ENCODE results near the gene DAPK1. TPM values are rescaled to one million over a fixed set of nuclear protein-coding genes. Genes with fewer than 3 reads are reported as not detected.

Gene DAPK1
- total RNA-seq, 1 experiment from 2014 or later: 103 TPM

GRCh38 chr9:87684627-87685219 is 187.1 kb downstream of the DAPK1 start:
- H3K4me1 ChIP-seq (replicated peaks): 0 out of 2 replicates have a peak, but pooled peaks cover 6% of the 10 kb centered on the region
- no peak overlapping the region for H3K4me3 ChIP-seq
- H3K27me3 ChIP-seq (replicated peaks): no peaks in the 10 kb centered on the region
- peaks cover 92% of the 10 kb centered on the region for H3K36me3 ChIP-seq
- no peaks in the 10 kb centered on the region for H3K9me3 ChIP-seq (replicated peaks)
- no peak overlapping the region for H3K27ac ChIP-seq
- DNase-seq (ENCODE audit: low read depth in 1 of 2, low spot score in 2 of 2): peak in 1 of 2 experiments; percentile 27

- peaks cover 93% of the 10 kb centered on the region for H3K36me3 ChIP-seq
- no peak overlapping the region for H3K4me3 ChIP-seq
- H3K27ac ChIP-seq: 0 out of 2 replicates have a peak overlapping the region, but pooled peaks have one; percentile 15
- H3K27me3 ChIP-seq (replicated peaks): no peaks in the 10 kb centered on the region
- 0 out of 2 replicates have a peak, but pooled peaks cover 6% of the 10 kb centered on the region for H3K4me1 ChIP-seq (replicated peaks)
- H3K9me3 ChIP-seq (replicated peaks): no peaks in the 10 kb centered on the region
- DNase-seq (ENCODE audit: low read depth in 1 of 2, low spot score in 2 of 2): no peak
These were observed 187.8 kb downstream of the DAPK1 start for GRCh38 chr9:87685441-87685840.

- Histone ChIP-seq H3K4me1 (replicated peaks) (0 out of 2 replicates have a peak, but pooled peaks cover 6% of the 10 kb centered on the region), H3K36me3 (peaks cover 91% of the 10 kb centered on the region), H3K9me3 (replicated peaks) (no peaks in the 10 kb centered on the region), H3K27ac (0 out of 2 replicates have a peak overlapping the region, but pooled peaks have one; percentile 15), H3K27me3 (replicated peaks) (no peaks in the 10 kb centered on the region), H3K4me3 (no peak overlapping the region)
- DNase-seq (ENCODE audit: low read depth in 1 of 2, low spot score in 2 of 2): no peak
These were observed 188.3 kb downstream of the DAPK1 start for GRCh38 chr9:87685871-87686519.

GRCh38 chr9:87686520-87687090 is 188.9 kb downstream of the DAPK1 start:
- H3K4me1 ChIP-seq (replicated peaks): peaks cover 6% of the 10 kb centered on the region; the same call in 1 of the 2 replicates
- no peak overlapping the region for H3K27ac ChIP-seq
- DNase-seq (ENCODE audit: low read depth in 1 of 2, low spot score in 2 of 2): no peak
- no peak overlapping the region for H3K4me3 ChIP-seq
- H3K9me3 ChIP-seq (replicated peaks): no peaks in the 10 kb centered on the region
- peaks cover 86% of the 10 kb centered on the region for H3K36me3 ChIP-seq
- H3K27me3 ChIP-seq (replicated peaks): no peaks in the 10 kb centered on the region

- no peaks in the 10 kb centered on the region for H3K27me3 ChIP-seq (replicated peaks)
- no peaks in the 10 kb centered on the region for H3K9me3 ChIP-seq (replicated peaks)
- peaks cover 6% of the 10 kb centered on the region; the same call in 1 of the 2 replicates for H3K4me1 ChIP-seq (replicated peaks)
- no peak for DNase-seq (ENCODE audit: low read depth in 1 of 2, low spot score in 2 of 2)
- no peak overlapping the region for H3K27ac ChIP-seq
- H3K36me3 ChIP-seq: peaks cover 84% of the 10 kb centered on the region
- H3K4me3 ChIP-seq: no peak overlapping the region
These were observed 189.5 kb downstream of the DAPK1 start for GRCh38 chr9:87687207-87687606.

- Histone ChIP-seq H3K4me3 (no peak overlapping the region), H3K27me3 (replicated peaks) (no peaks in the 10 kb centered on the region), H3K27ac (no peak overlapping the region), H3K4me1 (replicated peaks) (no peaks in the 10 kb centered on the region; the same call in 1 of the 2 replicates), H3K9me3 (replicated peaks) (no peaks in the 10 kb centered on the region), H3K36me3 (peaks cover 85% of the 10 kb centered on the region)
- DNase-seq (ENCODE audit: low read depth in 1 of 2, low spot score in 2 of 2): no peak
These were observed 196.6 kb downstream of the DAPK1 start for GRCh38 chr9:87694236-87694755.

GRCh38 chr9:87695523-87695922 is 197.9 kb downstream of the DAPK1 start:
- no peaks in the 10 kb centered on the region for H3K9me3 ChIP-seq (replicated peaks)
- H3K27ac ChIP-seq: no peak overlapping the region
- no peak overlapping the region for H3K4me3 ChIP-seq
- H3K27me3 ChIP-seq (replicated peaks): no peaks in the 10 kb centered on the region
- H3K4me1 ChIP-seq (replicated peaks): no peaks in the 10 kb centered on the region; the same call in 1 of the 2 replicates
- H3K36me3 ChIP-seq: peaks cover 87% of the 10 kb centered on the region
- DNase-seq (ENCODE audit: low read depth in 1 of 2, low spot score in 2 of 2): no peak

GRCh38 chr9:87696641-87697040 is 199.0 kb downstream of the DAPK1 start:
- no peak for DNase-seq (ENCODE audit: low read depth in 1 of 2, low spot score in 2 of 2)
- H3K27ac ChIP-seq: no peak overlapping the region
- no peaks in the 10 kb centered on the region for H3K9me3 ChIP-seq (replicated peaks)
- H3K4me1 ChIP-seq (replicated peaks): no peaks in the 10 kb centered on the region; the same call in 1 of the 2 replicates
- H3K27me3 ChIP-seq (replicated peaks): no peaks in the 10 kb centered on the region
- no peak overlapping the region for H3K4me3 ChIP-seq
- H3K36me3 ChIP-seq: peaks cover 93% of the 10 kb centered on the region

- H3K27me3 ChIP-seq (replicated peaks): no peaks in the 10 kb centered on the region
- DNase-seq (ENCODE audit: low read depth in 1 of 2, low spot score in 2 of 2): no peak
- H3K27ac ChIP-seq: no peak overlapping the region
- peaks cover 100% of the 10 kb centered on the region for H3K36me3 ChIP-seq
- no peaks in the 10 kb centered on the region for H3K9me3 ChIP-seq (replicated peaks)
- no peak overlapping the region for H3K4me3 ChIP-seq
- H3K4me1 ChIP-seq (replicated peaks): no peaks in the 10 kb centered on the region
These were observed 200.6 kb downstream of the DAPK1 start for GRCh38 chr9:87698069-87698809.

GRCh38 chr9:87699835-87700234 is 202.2 kb downstream of the DAPK1 start:
- H3K27me3 ChIP-seq (replicated peaks): no peaks in the 10 kb centered on the region
- H3K4me1 ChIP-seq (replicated peaks): 0 out of 2 replicates have a peak, but pooled peaks cover 5% of the 10 kb centered on the region
- H3K27ac ChIP-seq: no peak overlapping the region
- no peak overlapping the region for H3K4me3 ChIP-seq
- H3K36me3 ChIP-seq: peaks cover 100% of the 10 kb centered on the region
- no peak for DNase-seq (ENCODE audit: low read depth in 1 of 2, low spot score in 2 of 2)
- H3K9me3 ChIP-seq (replicated peaks): no peaks in the 10 kb centered on the region

- Histone ChIP-seq H3K9me3 (replicated peaks) (no peaks in the 10 kb centered on the region), H3K27ac (no peak overlapping the region), H3K36me3 (peaks cover 98% of the 10 kb centered on the region), H3K27me3 (replicated peaks) (no peaks in the 10 kb centered on the region), H3K4me1 (replicated peaks) (0 out of 2 replicates have a peak, but pooled peaks cover 5% of the 10 kb centered on the region), H3K4me3 (no peak overlapping the region)
- no peak for DNase-seq (ENCODE audit: low read depth in 1 of 2, low spot score in 2 of 2)
These were observed 203.8 kb downstream of the DAPK1 start for GRCh38 chr9:87701491-87701890.

GRCh38 chr9:87701931-87702421 is 204.3 kb downstream of the DAPK1 start:
- no peak overlapping the region for H3K4me3 ChIP-seq
- H3K27ac ChIP-seq: peak overlapping the region; percentile 31; the same call in 1 of the 2 replicates
- DNase-seq (ENCODE audit: low read depth in 1 of 2, low spot score in 2 of 2): no peak
- peaks cover 98% of the 10 kb centered on the region for H3K36me3 ChIP-seq
- H3K27me3 ChIP-seq (replicated peaks): no peaks in the 10 kb centered on the region
- H3K4me1 ChIP-seq (replicated peaks): 0 out of 2 replicates have a peak, but pooled peaks cover 5% of the 10 kb centered on the region
- H3K9me3 ChIP-seq (replicated peaks): no peaks in the 10 kb centered on the region

- H3K4me1 ChIP-seq (replicated peaks): 0 out of 2 replicates have a peak, but pooled peaks cover 5% of the 10 kb centered on the region
- H3K4me3 ChIP-seq: no peak overlapping the region
- no peak overlapping the region for H3K27ac ChIP-seq
- no peak for DNase-seq (ENCODE audit: low read depth in 1 of 2, low spot score in 2 of 2)
- H3K9me3 ChIP-seq (replicated peaks): no peaks in the 10 kb centered on the region
- H3K36me3 ChIP-seq: peaks cover 98% of the 10 kb centered on the region
- H3K27me3 ChIP-seq (replicated peaks): no peaks in the 10 kb centered on the region
These were observed 205.3 kb downstream of the DAPK1 start for GRCh38 chr9:87702921-87703320.

Data from SJSA1 (cell line).